ENCODE results near the gene CNBP. TPM values are rescaled to one million over a fixed set of nuclear protein-coding genes. Genes with fewer than 3 reads are reported as not detected.
A peak's percentile ranks its signal among the peaks of the same experiment; 100 is the strongest.

The CNBP gene
- total and polyA plus RNA-seq, 2 of the 13 experiments (the other 11 are each of a cell fraction or from before 2014, with no cell fraction given): 282 to 354 TPM

DNA sequence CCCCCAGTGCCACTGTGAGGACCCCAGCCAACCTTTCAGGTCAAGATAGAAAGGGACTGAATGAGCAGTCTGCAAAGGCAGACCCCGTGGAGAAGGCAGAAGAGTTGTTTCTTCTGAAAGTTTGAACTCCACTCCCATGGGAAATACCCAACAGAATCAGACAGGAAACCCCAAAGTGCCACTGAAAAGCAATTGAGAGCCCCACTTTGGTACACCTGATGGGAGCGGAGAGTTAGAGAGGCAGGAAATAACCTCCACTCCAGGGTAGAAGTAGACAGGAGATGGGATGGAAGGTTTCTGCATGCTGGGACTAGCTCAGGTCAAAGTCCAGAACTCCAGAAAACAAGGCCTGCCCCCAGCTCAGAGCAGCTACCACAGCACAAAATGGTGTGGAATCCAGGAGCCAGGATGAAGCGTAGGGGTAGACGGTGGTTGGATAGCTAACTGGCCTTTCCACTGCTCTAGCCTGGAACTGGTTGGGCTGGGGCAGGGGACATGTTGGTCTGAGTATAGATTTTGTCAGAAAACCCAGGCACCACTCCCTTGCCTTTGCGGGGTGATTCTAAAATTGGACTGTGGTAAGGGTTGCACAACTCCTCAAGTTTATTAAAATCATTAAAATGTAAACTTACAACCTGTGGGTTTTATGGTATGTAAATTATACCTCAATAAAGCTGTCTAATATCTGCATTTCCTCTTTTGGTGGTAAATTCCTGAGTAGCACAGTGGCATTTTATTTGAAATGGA, 60.2 kb downstream of the CNBP start (continued):
- TF ChIP-seq, protein P1, sequence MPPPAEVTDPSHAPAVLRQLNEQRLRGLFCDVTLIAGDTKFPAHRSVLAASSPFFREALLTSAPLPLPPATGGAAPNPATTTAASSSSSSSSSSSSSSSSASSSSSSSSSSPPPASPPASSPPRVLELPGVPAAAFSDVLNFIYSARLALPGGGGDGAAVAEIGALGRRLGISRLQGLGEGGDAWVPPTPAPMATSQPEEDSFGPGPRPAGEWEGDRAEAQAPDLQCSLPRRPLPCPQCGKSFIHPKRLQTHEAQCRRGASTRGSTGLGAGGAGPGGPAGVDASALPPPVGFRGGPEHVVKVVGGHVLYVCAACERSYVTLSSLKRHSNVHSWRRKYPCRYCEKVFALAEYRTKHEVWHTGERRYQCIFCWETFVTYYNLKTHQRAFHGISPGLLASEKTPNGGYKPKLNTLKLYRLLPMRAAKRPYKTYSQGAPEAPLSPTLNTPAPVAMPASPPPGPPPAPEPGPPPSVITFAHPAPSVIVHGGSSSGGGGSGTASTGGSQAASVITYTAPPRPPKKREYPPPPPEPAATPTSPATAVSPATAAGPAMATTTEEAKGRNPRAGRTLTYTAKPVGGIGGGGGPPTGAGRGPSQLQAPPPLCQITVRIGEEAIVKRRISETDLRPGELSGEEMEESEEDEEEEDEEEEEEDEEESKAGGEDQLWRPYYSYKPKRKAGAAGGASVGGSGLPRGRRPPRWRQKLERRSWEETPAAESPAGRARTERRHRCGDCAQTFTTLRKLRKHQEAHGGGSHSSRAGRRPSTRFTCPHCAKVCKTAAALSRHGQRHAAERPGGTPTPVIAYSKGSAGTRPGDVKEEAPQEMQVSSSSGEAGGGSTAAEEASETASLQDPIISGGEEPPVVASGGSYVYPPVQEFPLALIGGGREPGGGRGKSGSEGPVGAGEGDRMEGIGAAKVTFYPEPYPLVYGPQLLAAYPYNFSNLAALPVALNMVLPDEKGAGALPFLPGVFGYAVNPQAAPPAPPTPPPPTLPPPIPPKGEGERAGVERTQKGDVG (CRISPR knock-in tag; IDR thresholded peaks at IDR 0.05; ENCODE audit: borderline replicate concordance): no peak
- TF ChIP-seq ZNF773 (CRISPR knock-in tag; IDR thresholded peaks at IDR 0.05; ENCODE audit: borderline replicate concordance) (no peak), ZFP82 (CRISPR knock-in tag; IDR thresholded peaks at IDR 0.05; ENCODE audit: borderline replicate concordance) (no peak), NFIB (CRISPR knock-in tag; IDR thresholded peaks at IDR 0.05; ENCODE audit: borderline replicate concordance) (no peak), ZNF605 (CRISPR knock-in tag; IDR thresholded peaks at IDR 0.05) (no peak), CEBPB (IDR thresholded peaks at IDR 0.05; ENCODE audit: borderline replicate concordance, low read depth, low read length) (no peak), MAF1 (CRISPR knock-in tag; IDR thresholded peaks at IDR 0.05; ENCODE audit: borderline replicate concordance) (0 out of 2 replicates have a peak, but pooled peaks have one; percentile 53), ZNF674 (CRISPR knock-in tag; IDR thresholded peaks at IDR 0.05; ENCODE audit: low read depth) (no peak), ERF (CRISPR knock-in tag; IDR thresholded peaks at IDR 0.05) (peak; percentile 67; the same call in 1 of the 2 replicates), NCOA2 (CRISPR knock-in tag; IDR thresholded peaks at IDR 0.05) (0 out of 2 replicates have a peak, but pooled peaks have one; percentile 38), ZNF546 (CRISPR knock-in tag; conservative IDR thresholded peaks at IDR 0.05) (no peak), NFKB2 (CRISPR knock-in tag; IDR thresholded peaks at IDR 0.05; ENCODE audit: borderline replicate concordance) (no peak), ZIK1 (CRISPR knock-in tag; IDR thresholded peaks at IDR 0.05; ENCODE audit: borderline replicate concordance, low read depth) (no peak), SIN3B (IDR thresholded peaks at IDR 0.05; ENCODE audit: low read length) (no peak), HDAC2 (CRISPR knock-in tag; IDR thresholded peaks at IDR 0.05) (peak; percentile 52; the same call in 1 of the 2 replicates), SNRNP70 (IDR thresholded peaks at IDR 0.05; ENCODE audit: low read depth, low read length) (no peak), TCF7L2 (IDR thresholded peaks at IDR 0.05; ENCODE audit: low read depth, low read length) (no peak), ZBTB7A (CRISPR knock-in tag; IDR thresholded peaks at IDR 0.05) (0 out of 2 replicates have a peak, but pooled peaks have one; percentile 43), HNRNPK (IDR thresholded peaks at IDR 0.05; ENCODE audit: low read depth, low read length, poor library complexity, severe bottlenecking) (no peak)
- TF ChIP-seq, protein P2, sequence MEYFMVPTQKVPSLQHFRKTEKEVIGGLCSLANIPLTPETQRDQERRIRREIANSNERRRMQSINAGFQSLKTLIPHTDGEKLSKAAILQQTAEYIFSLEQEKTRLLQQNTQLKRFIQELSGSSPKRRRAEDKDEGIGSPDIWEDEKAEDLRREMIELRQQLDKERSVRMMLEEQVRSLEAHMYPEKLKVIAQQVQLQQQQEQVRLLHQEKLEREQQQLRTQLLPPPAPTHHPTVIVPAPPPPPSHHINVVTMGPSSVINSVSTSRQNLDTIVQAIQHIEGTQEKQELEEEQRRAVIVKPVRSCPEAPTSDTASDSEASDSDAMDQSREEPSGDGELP (IDR thresholded peaks at IDR 0.05; ENCODE audit: borderline replicate concordance, low read depth): no peak
- TF ChIP-seq, protein P3, sequence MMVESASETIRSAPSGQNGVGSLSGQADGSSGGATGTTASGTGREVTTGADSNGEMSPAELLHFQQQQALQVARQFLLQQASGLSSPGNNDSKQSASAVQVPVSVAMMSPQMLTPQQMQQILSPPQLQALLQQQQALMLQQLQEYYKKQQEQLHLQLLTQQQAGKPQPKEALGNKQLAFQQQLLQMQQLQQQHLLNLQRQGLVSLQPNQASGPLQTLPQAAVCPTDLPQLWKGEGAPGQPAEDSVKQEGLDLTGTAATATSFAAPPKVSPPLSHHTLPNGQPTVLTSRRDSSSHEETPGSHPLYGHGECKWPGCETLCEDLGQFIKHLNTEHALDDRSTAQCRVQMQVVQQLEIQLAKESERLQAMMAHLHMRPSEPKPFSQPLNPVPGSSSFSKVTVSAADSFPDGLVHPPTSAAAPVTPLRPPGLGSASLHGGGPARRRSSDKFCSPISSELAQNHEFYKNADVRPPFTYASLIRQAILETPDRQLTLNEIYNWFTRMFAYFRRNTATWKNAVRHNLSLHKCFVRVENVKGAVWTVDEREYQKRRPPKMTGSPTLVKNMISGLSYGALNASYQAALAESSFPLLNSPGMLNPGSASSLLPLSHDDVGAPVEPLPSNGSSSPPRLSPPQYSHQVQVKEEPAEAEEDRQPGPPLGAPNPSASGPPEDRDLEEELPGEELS (CRISPR knock-in tag; IDR thresholded peaks at IDR 0.05): peak; percentile 46
- TF ChIP-seq, protein P4, sequence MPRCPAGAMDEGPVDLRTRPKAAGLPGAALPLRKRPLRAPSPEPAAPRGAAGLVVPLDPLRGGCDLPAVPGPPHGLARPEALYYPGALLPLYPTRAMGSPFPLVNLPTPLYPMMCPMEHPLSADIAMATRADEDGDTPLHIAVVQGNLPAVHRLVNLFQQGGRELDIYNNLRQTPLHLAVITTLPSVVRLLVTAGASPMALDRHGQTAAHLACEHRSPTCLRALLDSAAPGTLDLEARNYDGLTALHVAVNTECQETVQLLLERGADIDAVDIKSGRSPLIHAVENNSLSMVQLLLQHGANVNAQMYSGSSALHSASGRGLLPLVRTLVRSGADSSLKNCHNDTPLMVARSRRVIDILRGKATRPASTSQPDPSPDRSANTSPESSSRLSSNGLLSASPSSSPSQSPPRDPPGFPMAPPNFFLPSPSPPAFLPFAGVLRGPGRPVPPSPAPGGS (CRISPR knock-in tag; IDR thresholded peaks at IDR 0.05): 0 out of 2 replicates have a peak, but pooled peaks have one; percentile 37

All from HepG2 (cell line).